ENCODE data around the gene KCTD4.

DNA sequence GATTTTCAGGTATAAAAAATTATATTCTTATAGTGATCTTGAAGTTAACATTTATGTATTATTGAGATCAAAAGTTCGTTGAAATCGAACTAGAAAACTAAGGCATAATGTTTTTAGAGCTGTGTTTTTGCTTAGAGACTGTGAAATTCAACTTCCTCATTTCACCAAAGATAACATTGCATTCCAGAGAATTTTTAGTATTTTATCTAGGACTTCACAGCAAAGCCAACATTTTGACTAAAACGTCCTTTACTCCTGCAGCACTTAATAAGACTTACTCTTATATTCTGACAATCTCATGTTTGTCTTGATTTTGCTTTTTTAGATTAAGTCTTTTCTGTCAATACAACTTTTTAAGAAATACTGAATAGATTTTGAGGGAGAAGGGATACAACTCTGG, 4.7 kb downstream of the KCTD4 start:
- TF ChIP-seq POLR2AphosphoS5 (IDR thresholded peaks at IDR 0.05), result no peak
- TF ChIP-seq, protein P1, sequence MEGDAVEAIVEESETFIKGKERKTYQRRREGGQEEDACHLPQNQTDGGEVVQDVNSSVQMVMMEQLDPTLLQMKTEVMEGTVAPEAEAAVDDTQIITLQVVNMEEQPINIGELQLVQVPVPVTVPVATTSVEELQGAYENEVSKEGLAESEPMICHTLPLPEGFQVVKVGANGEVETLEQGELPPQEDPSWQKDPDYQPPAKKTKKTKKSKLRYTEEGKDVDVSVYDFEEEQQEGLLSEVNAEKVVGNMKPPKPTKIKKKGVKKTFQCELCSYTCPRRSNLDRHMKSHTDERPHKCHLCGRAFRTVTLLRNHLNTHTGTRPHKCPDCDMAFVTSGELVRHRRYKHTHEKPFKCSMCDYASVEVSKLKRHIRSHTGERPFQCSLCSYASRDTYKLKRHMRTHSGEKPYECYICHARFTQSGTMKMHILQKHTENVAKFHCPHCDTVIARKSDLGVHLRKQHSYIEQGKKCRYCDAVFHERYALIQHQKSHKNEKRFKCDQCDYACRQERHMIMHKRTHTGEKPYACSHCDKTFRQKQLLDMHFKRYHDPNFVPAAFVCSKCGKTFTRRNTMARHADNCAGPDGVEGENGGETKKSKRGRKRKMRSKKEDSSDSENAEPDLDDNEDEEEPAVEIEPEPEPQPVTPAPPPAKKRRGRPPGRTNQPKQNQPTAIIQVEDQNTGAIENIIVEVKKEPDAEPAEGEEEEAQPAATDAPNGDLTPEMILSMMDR (IDR thresholded peaks at IDR 0.05), result no peak
- no peak for TF ChIP-seq POLR2A (IDR thresholded peaks at IDR 0.05)
